ENCODE data around the gene SORBS1. TPM values are rescaled to one million over a fixed set of nuclear protein-coding genes. Genes with fewer than 3 reads are reported as not detected.

Gene SORBS1
- total and polyA plus RNA-seq, 5 experiments from 2014 or later: 0.25 to 1.7 (median 0.49) TPM

GRCh38 chr10:95408148-95408960 is 152.8 kb downstream of the SORBS1 start:
- ATAC-seq: no peak
- no peak for DNase-seq
- no peaks in the 10 kb centered on the region for H3K9me3 Mint-ChIP-seq
- H3K36me3 Mint-ChIP-seq: no peaks in the 10 kb centered on the region
- no peak overlapping the region for H3K4me3 Mint-ChIP-seq
- H3K27me3 Mint-ChIP-seq: peaks cover 0 to 9% (median 1%) of the 10 kb centered on the region in 5 donors
- no peak overlapping the region for H3K27ac Mint-ChIP-seq
- no peaks in the 10 kb centered on the region for H3K4me1 Mint-ChIP-seq
- POLR2A ChIA-PET: interaction anchor here (0.6 kb wide), 1 partner anchor 93 kb away, joined by 3 read pairs; no protein-coding TSS in a partner anchor

- no peaks in the 10 kb centered on the region for H3K9me3 Mint-ChIP-seq
- POLR2A ChIA-PET: no interaction called here
- no peak overlapping the region for H3K4me3 Mint-ChIP-seq
- DNase-seq: no peak
- no peaks in the 10 kb centered on the region for H3K36me3 Mint-ChIP-seq
- no peak overlapping the region for H3K27ac Mint-ChIP-seq
- no peak for ATAC-seq
- no peaks in the 10 kb centered on the region for H3K4me1 Mint-ChIP-seq
- peaks cover 0 to 9% (median 1%) of the 10 kb centered on the region in 5 donors for H3K27me3 Mint-ChIP-seq
Measured at GRCh38 chr10:95407546-95407945, 153.6 kb downstream of the SORBS1 start.

GRCh38 chr10:95406651-95407280 is 154.4 kb downstream of the SORBS1 start:
- POLR2A ChIA-PET: no interaction called here
- H3K4me1 Mint-ChIP-seq: no peaks in the 10 kb centered on the region
- H3K36me3 Mint-ChIP-seq: no peaks in the 10 kb centered on the region
- peaks cover 0 to 9% (median 1%) of the 10 kb centered on the region in 5 donors for H3K27me3 Mint-ChIP-seq
- H3K9me3 Mint-ChIP-seq: no peaks in the 10 kb centered on the region
- no peak overlapping the region for H3K27ac Mint-ChIP-seq
- no peak for DNase-seq
- ATAC-seq: no peak
- no peak overlapping the region for H3K4me3 Mint-ChIP-seq

- Mint-ChIP-seq H3K27ac (no peak overlapping the region), H3K36me3 (no peaks in the 10 kb centered on the region), H3K4me3 (no peak overlapping the region), H3K9me3 (no peaks in the 10 kb centered on the region), H3K27me3 (peaks cover 0 to 9% (median 1%) of the 10 kb centered on the region in 5 donors), H3K4me1 (peaks cover 0 to 2% (median 0%) of the 10 kb centered on the region in 4 donors)
- POLR2A ChIA-PET: no interaction called here
- ATAC-seq (no peak), DNase-seq (no peak)
Measured at GRCh38 chr10:95405655-95406054, 155.5 kb downstream of the SORBS1 start.

GRCh38 chr10:95404864-95405263 is 156.3 kb downstream of the SORBS1 start:
- ATAC-seq (no peak), DNase-seq (no peak)
- Mint-ChIP-seq H3K36me3 (no peaks in the 10 kb centered on the region), H3K9me3 (no peaks in the 10 kb centered on the region), H3K4me1 (peaks cover 0 to 3% (median 0%) of the 10 kb centered on the region in 4 donors), H3K27ac (peak overlapping the region in 1 of 10 donors; percentile 57), H3K27me3 (peaks cover 0 to 9% (median 1%) of the 10 kb centered on the region in 5 donors), H3K4me3 (no peak overlapping the region)
- POLR2A ChIA-PET: no interaction called here

- Mint-ChIP-seq H3K36me3 (no peaks in the 10 kb centered on the region), H3K4me1 (peaks cover 0 to 3% (median 0%) of the 10 kb centered on the region in 4 donors), H3K4me3 (no peak overlapping the region), H3K27ac (no peak overlapping the region), H3K27me3 (peaks cover 0 to 9% (median 1%) of the 10 kb centered on the region in 5 donors), H3K9me3 (no peaks in the 10 kb centered on the region)
- POLR2A ChIA-PET: no interaction called here
- ATAC-seq: no peak
- no peak for DNase-seq
Measured at GRCh38 chr10:95404462-95404858, 156.7 kb downstream of the SORBS1 start.

- Mint-ChIP-seq H3K4me3 (no peak overlapping the region), H3K9me3 (no peaks in the 10 kb centered on the region), H3K4me1 (peaks cover 0 to 3% (median 0%) of the 10 kb centered on the region in 4 donors), H3K27ac (no peak overlapping the region), H3K27me3 (peaks cover 0 to 9% (median 1%) of the 10 kb centered on the region in 5 donors), H3K36me3 (no peaks in the 10 kb centered on the region)
- POLR2A ChIA-PET: no interaction called here
- DNase-seq: no peak
- ATAC-seq: no peak
Measured at GRCh38 chr10:95403700-95404461, 157.3 kb downstream of the SORBS1 start.

GRCh38 chr10:95401704-95402469 is 159.3 kb downstream of the SORBS1 start:
- H3K4me1 Mint-ChIP-seq: peaks cover 0 to 3% (median 0%) of the 10 kb centered on the region in 4 donors
- no peak overlapping the region for H3K4me3 Mint-ChIP-seq
- POLR2A ChIA-PET: no interaction called here
- no peaks in the 10 kb centered on the region for H3K36me3 Mint-ChIP-seq
- DNase-seq (no peak), ATAC-seq (no peak)
- no peaks in the 10 kb centered on the region for H3K9me3 Mint-ChIP-seq
- H3K27ac Mint-ChIP-seq: no peak overlapping the region
- peaks cover 0 to 9% (median 1%) of the 10 kb centered on the region in 5 donors for H3K27me3 Mint-ChIP-seq

GRCh38 chr10:95400787-95401186 is 160.4 kb downstream of the SORBS1 start:
- Mint-ChIP-seq H3K36me3 (no peaks in the 10 kb centered on the region), H3K4me1 (peaks cover 0 to 3% (median 0%) of the 10 kb centered on the region in 4 donors), H3K27me3 (peaks cover 0 to 8% (median 1%) of the 10 kb centered on the region in 5 donors), H3K27ac (no peak overlapping the region), H3K9me3 (no peaks in the 10 kb centered on the region), H3K4me3 (no peak overlapping the region)
- ATAC-seq (no peak), DNase-seq (no peak)
- POLR2A ChIA-PET: no interaction called here

- Mint-ChIP-seq H3K36me3 (peaks cover 0 to 3% (median 0%) of the 10 kb centered on the region in 3 donors), H3K27me3 (peaks cover 0 to 11% (median 1%) of the 10 kb centered on the region in 5 donors), H3K27ac (no peak overlapping the region), H3K4me3 (no peak overlapping the region), H3K4me1 (peaks cover 0 to 3% (median 0%) of the 10 kb centered on the region in 4 donors), H3K9me3 (peaks cover 0 to 2% (median 0%) of the 10 kb centered on the region in 9 donors)
- no peak for ATAC-seq
- no peak for DNase-seq
- POLR2A ChIA-PET: no interaction called here
Measured at GRCh38 chr10:95399183-95399582, 162.0 kb downstream of the SORBS1 start.

GRCh38 chr10:95397747-95398146 is 163.4 kb downstream of the SORBS1 start:
- Mint-ChIP-seq H3K36me3 (peaks cover 0 to 3% (median 0%) of the 10 kb centered on the region in 3 donors), H3K4me3 (no peak overlapping the region), H3K27ac (no peak overlapping the region), H3K27me3 (peaks cover 0 to 14% (median 0%) of the 10 kb centered on the region in 5 donors), H3K4me1 (peaks cover 0 to 3% (median 0%) of the 10 kb centered on the region in 4 donors), H3K9me3 (peaks cover 0 to 2% (median 0%) of the 10 kb centered on the region in 9 donors)
- POLR2A ChIA-PET: no interaction called here
- ATAC-seq (no peak), DNase-seq (no peak)

- H3K27ac Mint-ChIP-seq: no peak overlapping the region
Measured at GRCh38 chr10:95395947-95396449, 165.2 kb downstream of the SORBS1 start.

More at GRCh38 chr10:95395947-95396449, 165.2 kb downstream of the SORBS1 start:
- POLR2A ChIA-PET: no interaction called here
- Mint-ChIP-seq H3K36me3 (peaks cover 0 to 3% (median 0%) of the 10 kb centered on the region in 3 donors), H3K4me3 (no peak overlapping the region), H3K4me1 (peaks cover 0 to 3% (median 0%) of the 10 kb centered on the region in 4 donors), H3K9me3 (peaks cover 0 to 2% (median 0%) of the 10 kb centered on the region in 9 donors), H3K27me3 (peaks cover 0 to 14% (median 0%) of the 10 kb centered on the region in 5 donors)
- DNase-seq: no peak
- ATAC-seq: no peak
